Adipocyte (in vitro differentiated cells): Measurements from ENCODE around the gene CAVIN1.

ENCODE experiments used
- DNase-seq: peaks from one replicate; pipeline ENCODE4 v3.0.0-alpha.2; 2015; ENCODE audit warnings: low read depth
- H3K27me3 ChIP-seq: replicated peaks from 2 replicates; pipeline ENCODE4 v1.7.0; 2013; ENCODE audit warnings: mild to moderate bottlenecking, low read length, moderate library complexity; ENCODE audit not compliant: control insufficient read depth, insufficient read depth
- H3K36me3 ChIP-seq: 2 replicates; pipeline ENCODE4 v1.7.0; 2013; ENCODE audit warnings: low read length, mild to moderate bottlenecking, moderate library complexity; ENCODE audit not compliant: control insufficient read depth, insufficient read depth, severe bottlenecking
- H3K4me1 ChIP-seq: 2 replicates; pipeline ENCODE4 v1.7.0; 2013; ENCODE audit warnings: mild to moderate bottlenecking, low read length, moderate library complexity; ENCODE audit not compliant: control insufficient read depth, insufficient read depth
- H3K4me3 ChIP-seq: 2 replicates; pipeline ENCODE4 v1.7.0; 2013; ENCODE audit warnings: mild to moderate bottlenecking, low read length, moderate library complexity
- H3K9ac ChIP-seq: 2 replicates; pipeline ENCODE4 v1.7.0; 2013; ENCODE audit warnings: mild to moderate bottlenecking, low read length, moderate library complexity
- H3K9me3 ChIP-seq: 2 replicates; pipeline ENCODE4 v1.7.0; 2013; ENCODE audit warnings: mild to moderate bottlenecking, low read length, moderate library complexity; ENCODE audit not compliant: control insufficient read depth

The CAVIN1 gene

DNA sequence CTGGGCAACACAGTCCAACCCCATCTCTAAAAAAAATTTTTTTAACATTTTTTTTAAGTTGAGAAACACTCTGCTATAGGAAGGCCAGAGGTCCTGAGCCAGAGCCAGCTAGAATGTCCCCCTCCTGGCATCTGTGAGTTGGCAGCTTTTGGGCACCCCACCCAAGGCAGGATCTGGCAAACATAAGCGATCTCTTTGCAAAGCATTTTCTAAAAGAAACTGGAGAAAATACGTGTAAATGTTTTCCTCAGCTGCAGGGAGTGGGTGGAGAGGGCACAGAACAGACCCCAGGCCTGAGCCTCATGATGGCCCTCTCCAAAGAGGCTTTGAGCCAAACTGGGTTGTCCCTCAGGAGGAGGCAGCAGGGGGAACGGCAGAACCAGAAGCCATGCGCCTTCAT, 11.7 kb downstream of the CAVIN1 start:
- H3K9me3 ChIP-seq, result no peaks in the 10 kb centered on the region
- no peak for DNase-seq

DNA sequence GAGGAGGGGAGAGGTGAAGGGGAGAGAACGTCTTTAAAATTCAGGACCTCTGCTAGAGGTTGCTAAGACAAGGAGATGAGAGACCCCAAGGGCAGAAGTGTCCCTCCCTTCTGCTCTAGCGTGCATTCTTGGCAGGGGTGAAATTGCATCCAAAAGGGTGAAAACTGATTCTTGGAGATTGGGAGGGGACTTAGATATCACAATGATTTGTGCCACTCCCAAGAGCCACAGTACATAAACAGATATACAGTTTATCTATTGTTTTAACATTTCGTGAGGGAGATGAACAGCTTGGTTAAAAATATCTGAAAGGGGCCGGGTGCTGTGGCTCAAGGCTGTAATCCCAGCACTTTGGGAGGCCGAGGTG, 12.8 kb downstream of the CAVIN1 start:
- Histone ChIP-seq H3K9ac (peak overlapping the region; percentile 84), H3K36me3 (peaks cover 9% of the 10 kb centered on the region), H3K9me3 (no peaks in the 10 kb centered on the region), H3K4me3 (peak overlapping the region; percentile 60), H3K4me1 (peaks cover 90% of the 10 kb centered on the region), H3K27me3 (no peaks in the 10 kb centered on the region)
- DNase-seq, result no peak

More for the DNA sequence above, 11.7 kb downstream of the CAVIN1 start:
- peak overlapping the region; percentile 68 for H3K4me3 ChIP-seq
- H3K36me3 ChIP-seq, result peaks cover 9% of the 10 kb centered on the region
- peak overlapping the region; percentile 84 for H3K9ac ChIP-seq
- peaks cover 91% of the 10 kb centered on the region for H3K4me1 ChIP-seq
- no peaks in the 10 kb centered on the region for H3K27me3 ChIP-seq

DNA sequence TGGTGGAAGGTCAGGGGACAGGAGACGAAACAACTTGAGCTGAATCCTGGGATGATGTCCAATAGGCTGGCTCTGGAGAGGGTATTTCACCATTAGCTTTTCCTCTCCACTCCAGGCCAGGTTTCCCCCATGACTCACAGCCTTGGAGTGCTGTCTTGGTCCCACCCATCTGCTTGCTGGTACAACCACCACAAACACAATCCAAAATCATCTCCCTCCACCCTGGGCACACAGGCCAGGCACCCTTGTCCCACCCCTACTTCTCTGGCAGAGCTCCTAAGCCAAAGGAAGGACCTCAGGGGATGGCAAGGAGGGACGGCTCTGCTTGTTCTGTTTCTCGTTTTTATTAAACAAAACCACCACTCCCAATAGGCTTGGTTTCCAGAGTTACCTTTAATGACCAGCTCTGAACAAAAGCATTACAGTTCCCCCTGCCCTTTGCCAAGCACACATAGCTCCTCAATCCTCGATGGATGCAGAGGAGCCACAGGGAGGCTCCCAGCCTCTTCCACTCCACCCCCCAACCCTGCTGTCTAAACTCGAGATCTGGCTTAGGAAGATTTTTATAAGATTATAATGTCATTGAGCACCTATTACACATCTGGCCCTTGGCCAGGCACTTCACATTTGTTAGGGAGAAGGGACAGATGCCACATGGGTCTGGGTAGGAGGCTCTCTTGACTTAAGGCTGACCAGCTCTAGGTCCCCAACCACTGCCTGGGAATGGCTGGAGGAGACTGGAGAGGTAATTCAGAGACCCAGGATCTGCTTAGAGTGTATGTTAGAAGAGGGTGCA, 13.3 kb downstream of the CAVIN1 start:
- Histone ChIP-seq H3K9ac (peak overlapping the region; percentile 84), H3K4me1 (peaks cover 84% of the 10 kb centered on the region), H3K9me3 (no peaks in the 10 kb centered on the region), H3K27me3 (no peaks in the 10 kb centered on the region), H3K4me3 (peak overlapping the region; percentile 60), H3K36me3 (peaks cover 11% of the 10 kb centered on the region)
- DNase-seq, result peak; percentile 96

DNA sequence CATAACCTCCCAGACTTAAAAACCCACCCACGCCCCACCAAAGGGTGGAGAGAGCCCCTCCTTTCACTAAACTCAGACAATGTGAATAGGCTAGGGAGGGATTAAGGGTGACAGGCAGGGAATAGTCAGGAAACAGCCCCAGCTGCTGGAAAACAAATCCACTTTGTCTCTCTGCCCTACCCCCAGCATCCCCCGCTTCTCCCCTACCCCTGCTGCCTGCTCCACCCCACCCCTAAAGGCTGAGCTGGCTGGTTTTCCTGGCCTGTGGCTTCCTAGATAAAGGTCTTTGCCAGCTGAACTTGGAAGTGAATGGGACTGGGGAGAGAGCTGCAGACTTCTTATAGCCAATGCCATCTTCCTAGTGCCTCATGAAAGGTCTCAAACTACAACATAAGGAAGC, 15.0 kb downstream of the CAVIN1 start:
- Histone ChIP-seq H3K4me1 (peaks cover 79% of the 10 kb centered on the region), H3K9ac (peak overlapping the region; percentile 72), H3K36me3 (peaks cover 28% of the 10 kb centered on the region), H3K27me3 (no peaks in the 10 kb centered on the region), H3K4me3 (peak overlapping the region; percentile 15), H3K9me3 (no peaks in the 10 kb centered on the region)
- DNase-seq, result no peak

DNA sequence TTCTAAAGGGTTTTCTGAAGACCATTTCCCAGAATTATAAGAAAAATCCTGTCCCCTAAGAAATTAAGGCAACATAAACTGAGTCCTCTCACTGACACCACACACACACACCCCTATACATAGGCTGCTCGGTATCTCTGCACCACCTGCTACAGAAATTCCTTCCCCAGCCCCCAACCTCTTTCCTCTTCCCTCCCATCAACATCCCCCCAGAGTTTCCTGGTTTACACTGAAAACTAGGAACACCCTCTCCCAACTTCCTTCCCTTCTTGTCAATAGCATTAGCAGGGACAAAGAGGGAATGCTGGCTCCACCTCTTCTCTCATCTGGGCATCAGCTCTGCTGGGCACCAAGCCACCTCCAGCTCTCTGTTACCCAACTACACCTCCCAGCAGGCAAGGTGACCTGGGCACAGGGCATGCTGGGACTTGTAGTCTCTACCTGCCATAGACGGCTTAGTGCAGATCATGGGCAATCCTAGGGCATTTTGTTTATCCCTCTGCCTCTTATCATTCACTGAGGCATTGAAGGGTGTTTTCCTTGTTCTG, 15.7 kb downstream of the CAVIN1 start:
- Histone ChIP-seq H3K27me3 (no peaks in the 10 kb centered on the region), H3K4me1 (peaks cover 81% of the 10 kb centered on the region), H3K36me3 (peaks cover 35% of the 10 kb centered on the region), H3K9ac (peak overlapping the region; percentile 72), H3K4me3 (peak overlapping the region; percentile 23), H3K9me3 (no peaks in the 10 kb centered on the region)
- no peak for DNase-seq

DNA sequence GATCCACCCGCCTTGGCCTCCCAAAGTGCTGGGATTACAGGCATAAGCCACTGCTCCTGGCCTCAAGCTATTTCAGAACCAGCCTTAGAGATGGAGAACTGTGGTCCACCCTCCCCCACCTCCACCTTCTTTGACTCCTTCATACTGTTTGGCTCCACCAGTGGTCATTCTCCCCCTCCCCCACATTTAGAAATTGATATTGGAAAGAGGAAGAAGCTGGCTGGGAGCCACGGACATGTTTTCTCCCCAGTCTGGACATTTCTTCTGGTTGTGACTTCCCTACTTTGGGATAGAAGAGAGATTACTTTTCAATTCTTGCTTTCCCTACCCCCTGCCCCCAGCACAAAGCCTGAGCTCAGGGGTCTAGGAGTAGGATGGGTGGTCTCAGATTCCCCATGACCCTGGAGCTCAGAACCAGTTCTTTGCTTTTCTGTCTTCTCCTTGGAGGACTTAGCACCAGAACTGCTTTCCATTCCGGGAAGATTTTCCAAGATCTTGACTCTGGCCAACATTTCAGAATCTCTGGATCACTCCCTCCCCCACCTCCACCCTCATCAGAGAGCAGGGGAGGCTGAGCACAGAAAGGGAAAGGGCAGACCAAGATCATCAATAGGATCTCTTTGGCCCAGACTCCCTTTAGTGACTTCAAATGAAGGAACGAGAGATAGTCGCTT, 16.3 kb downstream of the CAVIN1 start:
- Histone ChIP-seq H3K36me3 (peaks cover 38% of the 10 kb centered on the region), H3K9ac (peak overlapping the region; percentile 72), H3K27me3 (no peaks in the 10 kb centered on the region), H3K9me3 (no peaks in the 10 kb centered on the region), H3K4me1 (peaks cover 82% of the 10 kb centered on the region), H3K4me3 (peak overlapping the region; percentile 23)
- DNase-seq, result no peak

DNA sequence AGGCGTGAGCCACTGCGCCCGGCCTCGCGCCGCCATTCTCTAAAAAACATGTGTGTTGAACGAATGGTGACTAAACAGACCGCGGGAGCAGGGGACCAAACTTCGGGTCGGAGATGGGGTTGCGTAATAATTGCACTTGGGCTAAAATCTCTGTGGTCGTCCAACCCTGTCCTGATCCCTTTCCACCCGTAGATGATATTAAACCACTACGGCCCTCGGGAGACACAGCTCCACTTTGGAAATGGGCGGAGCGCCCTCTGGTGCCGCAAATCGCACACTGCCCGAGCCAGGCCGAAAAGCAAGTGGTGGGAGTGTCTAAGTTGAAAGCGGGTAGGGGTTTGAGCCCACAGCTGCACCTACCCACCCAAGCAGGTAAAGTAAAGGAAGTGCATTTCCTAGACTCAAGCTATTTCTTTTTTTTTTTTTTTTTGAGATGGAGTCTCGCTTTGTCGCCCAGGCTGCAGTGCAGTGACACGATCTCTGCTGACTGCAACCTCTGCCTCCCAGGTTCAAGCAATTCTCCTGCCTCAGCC, 17.0 kb downstream of the CAVIN1 start:
- Histone ChIP-seq H3K36me3 (peaks cover 36% of the 10 kb centered on the region), H3K9me3 (no peaks in the 10 kb centered on the region), H3K4me1 (peaks cover 76% of the 10 kb centered on the region), H3K4me3 (no peak overlapping the region), H3K27me3 (no peaks in the 10 kb centered on the region), H3K9ac (peak overlapping the region; percentile 72)
- peak; percentile 74 for DNase-seq

DNA sequence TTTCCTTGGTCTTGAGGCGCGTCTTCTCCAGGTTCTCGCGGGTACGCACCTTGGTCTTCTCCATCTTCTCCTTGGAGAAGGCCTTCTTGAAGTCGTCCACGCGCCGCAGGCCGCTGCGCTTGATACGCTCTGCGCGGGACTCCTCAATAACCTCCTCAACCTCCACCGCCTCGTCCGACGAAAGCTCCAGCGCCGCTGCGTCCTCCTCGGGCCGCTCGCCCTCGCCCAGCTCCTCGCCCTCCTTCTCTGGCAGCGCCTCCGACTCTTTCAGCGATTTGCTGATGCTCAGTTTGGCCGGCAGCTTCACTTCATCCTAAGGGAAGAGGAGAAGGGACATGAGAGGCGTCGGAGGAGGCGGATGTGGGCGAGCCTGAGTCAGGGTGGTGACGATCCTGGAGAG, 18.0 kb downstream of the CAVIN1 start:
- H3K9me3 ChIP-seq, result no peaks in the 10 kb centered on the region
- no peak overlapping the region for H3K9ac ChIP-seq
- H3K4me1 ChIP-seq, result peaks cover 74% of the 10 kb centered on the region
- DNase-seq, result no peak
- no peaks in the 10 kb centered on the region for H3K27me3 ChIP-seq
- peaks cover 36% of the 10 kb centered on the region for H3K36me3 ChIP-seq
- H3K4me3 ChIP-seq, result no peak overlapping the region

DNA sequence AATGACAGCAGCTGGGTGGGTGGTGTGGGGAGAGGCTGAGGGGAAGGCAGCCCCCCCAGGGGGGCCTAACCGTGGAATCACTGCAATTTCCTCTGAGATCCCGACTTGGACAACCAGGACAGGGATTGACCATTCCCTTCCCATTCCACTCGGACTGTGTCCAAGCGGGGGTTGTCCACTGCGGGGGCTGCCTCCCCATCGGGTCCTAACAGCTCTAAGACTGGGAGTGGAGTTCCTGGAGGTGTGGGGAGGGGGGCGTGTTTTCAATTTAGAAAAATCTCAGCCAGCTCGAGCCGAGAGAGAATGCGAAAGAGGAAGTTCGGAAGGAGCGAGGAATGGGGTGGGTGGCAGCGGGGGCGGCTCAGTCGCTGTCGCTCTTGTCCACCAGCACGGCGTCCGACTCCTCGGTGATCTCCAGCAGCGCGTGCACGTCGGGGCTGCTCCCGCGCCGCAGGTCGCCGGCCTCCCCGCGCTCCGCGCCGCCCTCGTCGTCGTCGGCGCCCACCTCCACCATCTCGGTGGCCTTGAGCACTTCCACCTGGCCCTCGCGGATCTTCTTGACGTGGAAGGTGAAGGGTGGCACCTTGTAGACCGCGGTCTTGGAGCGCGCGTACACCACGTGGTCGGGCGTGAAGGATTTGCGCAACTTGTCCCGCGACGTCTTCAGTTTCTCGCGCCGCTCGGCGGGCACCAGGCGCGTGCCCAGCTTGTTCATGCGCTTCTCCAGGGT, 18.6 kb downstream of the CAVIN1 start:
- H3K9ac ChIP-seq, result peak overlapping the region; percentile 10
- no peaks in the 10 kb centered on the region for H3K27me3 ChIP-seq
- peaks cover 74% of the 10 kb centered on the region for H3K4me1 ChIP-seq
- no peaks in the 10 kb centered on the region for H3K9me3 ChIP-seq
- no peak overlapping the region for H3K4me3 ChIP-seq
- no peak for DNase-seq
- peaks cover 36% of the 10 kb centered on the region for H3K36me3 ChIP-seq

DNA sequence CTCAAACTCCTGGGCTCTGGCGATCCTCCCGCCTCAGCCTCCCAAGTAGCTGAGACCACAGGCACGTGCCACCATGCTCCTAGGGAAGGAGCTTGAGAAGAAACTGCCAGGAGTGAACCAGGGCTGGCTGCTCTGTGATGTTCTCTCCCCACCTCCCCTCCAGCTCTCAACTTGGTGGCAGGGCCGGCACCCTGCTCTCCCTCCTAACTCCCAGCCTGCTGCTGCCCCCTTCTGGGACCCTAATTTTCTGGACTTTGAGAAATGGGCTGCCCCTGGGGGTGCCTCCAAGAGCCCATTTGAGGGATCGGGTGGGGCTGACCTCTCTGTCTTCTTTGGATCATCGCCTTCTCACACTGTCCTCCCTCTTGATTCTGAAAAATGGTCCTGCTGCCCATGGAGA, 19.9 kb downstream of the CAVIN1 start:
- Histone ChIP-seq H3K4me3 (no peak overlapping the region), H3K9ac (peak overlapping the region; percentile 52), H3K27me3 (no peaks in the 10 kb centered on the region), H3K9me3 (no peaks in the 10 kb centered on the region), H3K4me1 (peaks cover 74% of the 10 kb centered on the region), H3K36me3 (peaks cover 36% of the 10 kb centered on the region)
- no peak for DNase-seq

DNA sequence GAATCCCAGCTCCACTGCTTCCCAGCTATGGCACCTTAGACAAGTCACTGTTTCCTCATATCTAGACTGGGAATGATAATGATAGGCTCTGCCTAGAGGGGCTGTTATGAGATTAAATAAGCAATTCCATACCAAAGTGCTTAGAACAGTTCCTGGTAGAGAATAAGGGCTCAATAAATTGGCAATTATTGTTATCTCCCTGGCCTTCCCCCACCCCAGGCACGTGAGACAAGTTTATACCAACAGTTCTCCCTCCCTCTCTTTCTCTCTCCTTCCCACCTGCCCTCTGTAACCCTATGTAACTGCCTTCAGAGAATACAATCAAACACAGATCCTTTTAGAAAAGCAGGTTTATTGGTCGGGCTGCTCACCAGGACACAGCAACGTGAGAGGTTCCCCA, 20.9 kb downstream of the CAVIN1 start:
- DNase-seq, result no peak

More for the DNA sequence above, 20.9 kb downstream of the CAVIN1 start:
- H3K27me3 ChIP-seq, result no peaks in the 10 kb centered on the region
- H3K36me3 ChIP-seq, result peaks cover 36% of the 10 kb centered on the region
- peaks cover 64% of the 10 kb centered on the region for H3K4me1 ChIP-seq
- no peaks in the 10 kb centered on the region for H3K9me3 ChIP-seq
- H3K9ac ChIP-seq, result peak overlapping the region; percentile 52
- H3K4me3 ChIP-seq, result no peak overlapping the region
